Testis (tissue), 2 donors: ENCODE measurements around the gene POLRMT.
A peak's percentile ranks its signal among the peaks of the same experiment; 100 is the strongest.

Experiments
- CTCF ChIP-seq, 3 experiments: fragments of 450-650 bp in 2 of 3; fragments of 200-600 bp in 1 of 3; sonication (generic) in 1 of 3; IDR thresholded peaks; one replicate each; pipeline ENCODE4 v1.5.1; 2016 to 2019; ENCODE audit warnings: antibody characterized with exemption in 3 of 3, mild to moderate bottlenecking in 2 of 3, moderate library complexity in 1 of 3
- POLR2A ChIP-seq: fragments of 450-650 bp; IDR thresholded peaks from one replicate; pipeline ENCODE4 v1.6.1; 2017; ENCODE audit warnings: antibody characterized with exemption, mild to moderate bottlenecking, moderate library complexity

- TF ChIP-seq CTCF (IDR thresholded peaks at IDR 0.05) (peak in 2 of 3 experiments; percentile 7 to 16), POLR2A (peak; percentile 99)
Measured at GRCh38 chr19:572140-572742, 61.1 kb downstream of the POLRMT start, which contains the start of gene BSG.
